Aorta (tissue), 5 donors: ENCODE measurements around the gene KDM1A. TPM values are rescaled to one million over a fixed set of nuclear protein-coding genes. Genes with fewer than 3 reads are reported as not detected.
A peak's percentile ranks its signal among the peaks of the same experiment; 100 is the strongest.

Experiments
- ATAC-seq: fragments of 200-7000 bp; cut with Tn5 transposase; one replicate; pipeline ENCODE4 v1.9.1; 2022; ENCODE audit warnings: moderate library complexity; ENCODE audit not compliant: low FRiP score
- DNase-seq, 2 donors: peaks; one replicate each; pipeline ENCODE4 v3.0.0-alpha.2; 2020
- H3K27ac ChIP-seq, 2 donors: one replicate each; pipeline ENCODE4 v1.5.1; 2013; ENCODE audit warnings: low read length in 2 of 2, mild to moderate bottlenecking in 2 of 2, moderate library complexity in 2 of 2, control low read depth in 1 of 2, inconsistent platforms in 1 of 2, low read depth in 1 of 2
- H3K27me3 ChIP-seq, 2 donors: one replicate each; pipeline ENCODE4 v1.6.1; 2013; ENCODE audit warnings: control low read depth in 1 of 2, low read length in 1 of 2, mild to moderate bottlenecking in 1 of 2, moderate library complexity in 1 of 2; ENCODE audit not compliant: insufficient read depth in 2 of 2, control insufficient read depth in 1 of 2
- H3K36me3 ChIP-seq, 2 donors: one replicate each; pipeline ENCODE4 v1.6.1; 2013; ENCODE audit warnings: control low read depth in 1 of 2, low read length in 1 of 2, mild to moderate bottlenecking in 1 of 2; ENCODE audit not compliant: insufficient read depth in 2 of 2, control insufficient read depth in 1 of 2
- H3K4me1 ChIP-seq, 2 donors: one replicate each; pipeline ENCODE4 v1.6.1; 2013; ENCODE audit warnings: low read length in 2 of 2, control low read depth in 1 of 2, mild to moderate bottlenecking in 1 of 2, moderate library complexity in 1 of 2; ENCODE audit not compliant: insufficient read depth in 2 of 2, control insufficient read depth in 1 of 2
- H3K4me3 ChIP-seq, 2 donors: one replicate each; pipeline ENCODE4 v1.5.1; 2013; ENCODE audit warnings: low read length in 2 of 2, control low read depth in 1 of 2, mild to moderate bottlenecking in 1 of 2
- H3K9me3 ChIP-seq: one replicate; pipeline ENCODE4 v1.6.1; 2013; ENCODE audit warnings: mild to moderate bottlenecking, low read length; ENCODE audit not compliant: control insufficient read depth
- WGBS, 2 donors: extraction: QIAGEN DNeasy Blood & Tissue Kit; methylation state at CpG; one replicate each; pipeline ENCODE4 v1.1.7; 2013; 5-methylcytosine and 5-hydroxymethylcytosine counted together
- intact Hi-C, 2 donors: fragments of 100-400 bp; cut with DNase I; formaldehyde crosslinking; loops; one replicate each; pipeline versions ENCODE4 v1.14.2 to v1.15.0; 2022
- polyA plus RNA-seq, 2 donors: library from polyadenylated mRNA; stranded (reverse); fragments of 200-250 nt; gene quantifications; one replicate each; pipeline ENCODE4 v1.2.3, GENCODE V29; 2013
- total RNA-seq, 2 donors: library from RNA; stranded (reverse); fragmentation: NEBNext Ultra II Directional; extraction: Animal tissue kit (Norgen Biotek cat#: 25700); gene quantifications; one replicate each; pipeline ENCODE4 v1.2.1, GENCODE V29; 2021
- donor health status: healthy with polysubstance abuse.
- donor health status: Bipolar disorder and iron deficiency.
- donor health status: DM: no; HTN: no; CAD: no.
- donor health status: DM: no; HTN: no; CAD: no.
- donor health status: DM: yes; HTN: yes; CAD: no.

KDM1A gene
- total and polyA plus RNA-seq, 4 donors = 9.4 to 40.4 (median 29.6) TPM

DNA sequence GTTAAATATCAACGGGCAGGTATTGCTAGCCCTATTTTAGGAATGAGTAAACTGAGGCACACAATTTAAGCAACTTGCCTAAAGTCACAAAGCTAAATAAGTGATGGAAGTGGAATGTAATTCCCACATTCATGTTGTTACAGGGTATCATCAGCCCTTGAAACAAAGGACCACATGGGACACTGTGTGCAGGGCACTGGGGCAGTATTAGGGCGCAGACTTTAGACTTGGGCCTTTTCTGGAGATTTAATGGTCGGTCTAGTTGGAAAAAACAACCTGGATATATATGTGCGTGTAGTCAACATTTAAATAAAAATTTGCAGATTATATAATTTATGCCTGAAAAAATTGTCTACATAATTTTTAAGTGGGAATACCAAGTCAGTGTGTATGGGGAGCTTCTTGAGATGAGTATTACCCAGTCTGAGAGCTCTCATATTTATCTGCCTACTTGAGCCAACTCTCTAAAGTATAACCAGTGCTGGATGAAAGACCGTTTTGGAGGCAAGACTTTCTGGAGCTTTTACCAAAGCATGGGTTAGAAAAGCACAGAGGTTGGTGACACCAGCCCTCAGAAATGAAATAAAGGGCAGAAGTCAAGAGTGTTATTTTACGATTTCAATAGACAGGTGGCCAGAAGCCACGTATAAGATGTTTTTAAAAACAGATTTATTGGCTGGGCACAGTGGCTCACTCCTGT lies 1.6 kb downstream of the KDM1A start:
- Histone ChIP-seq H3K36me3 (no peaks in the 10 kb centered on the region), H3K27ac (no peak overlapping the region), H3K4me3 (peak overlapping the region; percentile 71 to 87), H3K4me1 (peaks cover 2 to 4% of the 10 kb centered on the region in 2 donors), H3K27me3 (no peaks in the 10 kb centered on the region), H3K9me3 (no peaks in the 10 kb centered on the region)
- DNase-seq (no peak), ATAC-seq (no peak)
- intact Hi-C loops = no loop called here
- WGBS, 2 donors = 30 to 32% methylated on average over 7 of the region's 7 CpGs

DNA sequence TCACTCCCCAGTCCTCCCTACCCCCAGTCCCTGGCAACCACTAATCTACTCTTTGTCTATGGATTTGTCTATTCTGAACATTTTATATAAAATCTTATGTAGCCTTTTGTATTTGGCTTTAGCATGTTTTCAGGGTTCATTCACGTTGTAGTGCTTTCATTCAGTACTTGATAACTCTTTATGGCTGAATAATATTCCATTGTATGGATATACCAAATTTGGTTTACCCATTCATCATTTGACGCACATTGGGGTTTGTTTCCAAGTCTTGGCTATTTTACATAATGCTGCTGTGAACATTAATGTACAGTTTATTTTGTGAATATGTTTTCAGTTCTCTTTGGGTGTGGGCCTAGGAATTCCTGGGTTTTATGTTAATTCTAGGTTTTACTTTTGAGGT lies 2.6 kb downstream of the KDM1A start:
- ATAC-seq = no peak
- Histone ChIP-seq H3K27me3 (no peaks in the 10 kb centered on the region), H3K4me1 (peaks cover 2 to 4% of the 10 kb centered on the region in 2 donors), H3K9me3 (no peaks in the 10 kb centered on the region), H3K36me3 (no peaks in the 10 kb centered on the region), H3K4me3 (no peak overlapping the region), H3K27ac (no peak overlapping the region)
- WGBS, 2 donors = 83 to 95% methylated on average over 2 of the region's 2 CpGs
- intact Hi-C loops = no loop called here
- DNase-seq = no peak

DNA sequence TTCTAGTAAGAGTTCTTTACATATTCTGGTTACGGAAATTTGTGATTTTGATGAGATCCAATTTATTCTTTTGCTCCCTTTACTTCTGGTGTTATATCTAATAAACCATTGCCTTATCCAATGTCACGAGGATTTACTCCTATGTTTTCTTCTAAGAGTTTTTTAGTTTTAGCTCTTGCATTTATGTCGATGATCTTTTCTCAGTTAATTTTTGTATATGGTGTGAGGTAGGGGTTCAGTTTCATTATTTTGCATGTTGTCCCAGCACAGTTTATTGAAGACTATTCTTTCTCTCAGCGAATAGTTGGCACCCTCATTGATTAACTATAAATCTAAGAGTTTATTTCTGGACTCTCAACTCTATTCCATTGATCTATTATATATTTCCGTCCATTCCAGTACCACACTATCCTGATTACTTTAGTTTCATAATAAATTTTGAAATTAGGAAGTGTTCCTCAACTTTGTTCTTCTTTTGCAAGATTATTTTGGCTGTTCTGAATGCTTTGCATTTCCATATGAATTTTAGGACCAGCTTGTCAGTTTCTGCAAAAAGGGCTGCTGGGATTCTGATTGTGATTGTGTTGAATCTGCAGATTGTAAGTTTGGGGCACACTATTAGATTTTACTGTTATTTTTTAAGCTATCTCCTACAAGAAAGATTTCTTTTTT lies 4.0 kb downstream of the KDM1A start:
- DNase-seq (no peak), ATAC-seq (no peak)
- H3K27ac ChIP-seq = no peak overlapping the region
- WGBS, 2 donors = 96 to 98% methylated on average over 5 of the region's 5 CpGs
- H3K9me3 ChIP-seq = no peaks in the 10 kb centered on the region
- H3K4me3 ChIP-seq = no peak overlapping the region
- intact Hi-C loops = no loop called here
- no peaks in the 10 kb centered on the region for H3K36me3 ChIP-seq
- H3K4me1 ChIP-seq = peaks cover 2 to 4% of the 10 kb centered on the region in 2 donors
- H3K27me3 ChIP-seq = no peaks in the 10 kb centered on the region

DNA sequence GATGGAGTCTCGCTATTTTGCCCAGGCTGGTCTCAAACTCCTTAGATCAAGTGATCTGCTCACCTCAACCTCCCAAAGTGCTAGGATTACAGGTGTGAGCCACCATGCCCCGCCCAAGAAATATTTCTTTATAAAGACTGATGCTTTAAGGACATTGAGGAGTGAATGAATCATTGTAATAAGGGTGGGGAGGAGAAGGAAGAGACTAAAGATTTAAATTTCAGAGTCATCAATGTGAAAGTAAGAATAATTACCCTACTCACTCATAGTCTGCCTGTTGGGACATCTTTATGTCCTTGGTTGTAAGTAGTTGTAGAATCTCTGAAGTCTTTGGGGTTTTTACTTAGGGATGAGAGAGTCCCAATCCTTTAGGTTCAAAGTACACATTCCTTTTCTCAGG lies 7.3 kb downstream of the KDM1A start:
- H3K27ac ChIP-seq = no peak overlapping the region
- H3K9me3 ChIP-seq = no peaks in the 10 kb centered on the region
- no peaks in the 10 kb centered on the region for H3K27me3 ChIP-seq
- WGBS, 2 donors = 96 to 97% methylated on average over 2 of the region's 2 CpGs
- no peak for ATAC-seq
- intact Hi-C loops = no loop called here
- H3K36me3 ChIP-seq = no peaks in the 10 kb centered on the region
- no peak for DNase-seq
- no peak overlapping the region for H3K4me3 ChIP-seq
- no peaks in the 10 kb centered on the region for H3K4me1 ChIP-seq

DNA sequence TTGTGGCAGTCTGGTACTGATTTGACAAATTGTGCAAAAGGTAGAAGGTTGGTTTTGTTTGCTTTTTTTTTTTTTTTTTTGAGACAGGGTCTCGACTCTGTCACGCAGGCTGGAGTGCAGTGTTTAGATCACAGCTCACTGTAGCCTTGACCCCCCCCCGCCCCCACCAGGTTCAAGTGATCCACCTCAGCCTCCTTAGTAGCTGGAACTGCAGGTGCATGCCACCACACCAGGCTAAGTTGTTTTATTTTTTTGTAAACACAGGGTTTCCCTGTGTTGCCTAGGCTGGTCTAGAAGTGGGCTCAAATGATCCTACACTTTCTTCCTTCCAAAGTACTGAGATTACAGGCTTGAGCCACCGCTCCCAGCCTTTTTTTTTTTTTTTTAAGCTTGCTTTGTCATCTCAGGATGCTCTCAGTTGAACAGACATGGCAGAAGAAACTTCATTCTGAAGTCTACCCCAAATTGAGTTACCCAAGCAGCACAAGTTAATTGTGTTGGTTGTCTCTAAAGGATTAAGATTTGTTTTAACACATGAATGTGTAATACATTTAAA lies 8.2 kb downstream of the KDM1A start:
- no peak overlapping the region for H3K27ac ChIP-seq
- no peaks in the 10 kb centered on the region for H3K36me3 ChIP-seq
- no peaks in the 10 kb centered on the region for H3K27me3 ChIP-seq
- ATAC-seq (no peak), DNase-seq (no peak)
- intact Hi-C loops = no loop called here
- no peak overlapping the region for H3K4me3 ChIP-seq
- whole genome bisulfite sequencing, 2 donors = 72 to 86% methylated on average over 4 of the region's 4 CpGs
- no peaks in the 10 kb centered on the region for H3K4me1 ChIP-seq
- no peaks in the 10 kb centered on the region for H3K9me3 ChIP-seq

DNA sequence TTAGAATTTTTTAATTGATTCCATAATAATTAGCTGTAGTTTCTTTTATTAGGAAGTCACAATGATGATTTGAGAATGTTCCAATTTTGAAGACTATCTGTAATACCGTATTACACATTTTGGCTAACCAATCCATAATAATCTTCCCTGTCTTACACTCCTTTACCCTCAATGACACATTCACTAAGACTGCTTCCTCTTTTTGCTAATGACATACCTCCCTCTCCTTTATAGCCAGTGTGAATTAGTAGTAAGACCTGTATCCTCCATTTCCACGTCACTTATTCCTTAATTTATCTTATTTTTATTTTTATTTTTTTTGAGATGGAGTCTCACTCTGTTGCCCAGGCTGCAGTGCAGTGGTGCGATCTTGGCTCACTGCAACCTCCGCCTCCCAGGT lies 10.1 kb downstream of the KDM1A start:
- 87 to 88% methylated on average over 4 of the region's 4 CpGs for WGBS, 2 donors
- intact Hi-C loops = no loop called here
- Histone ChIP-seq H3K9me3 (no peaks in the 10 kb centered on the region), H3K27ac (no peak overlapping the region), H3K4me1 (no peaks in the 10 kb centered on the region), H3K4me3 (no peak overlapping the region), H3K36me3 (no peaks in the 10 kb centered on the region), H3K27me3 (no peaks in the 10 kb centered on the region)
- DNase-seq (no peak), ATAC-seq (no peak)

DNA sequence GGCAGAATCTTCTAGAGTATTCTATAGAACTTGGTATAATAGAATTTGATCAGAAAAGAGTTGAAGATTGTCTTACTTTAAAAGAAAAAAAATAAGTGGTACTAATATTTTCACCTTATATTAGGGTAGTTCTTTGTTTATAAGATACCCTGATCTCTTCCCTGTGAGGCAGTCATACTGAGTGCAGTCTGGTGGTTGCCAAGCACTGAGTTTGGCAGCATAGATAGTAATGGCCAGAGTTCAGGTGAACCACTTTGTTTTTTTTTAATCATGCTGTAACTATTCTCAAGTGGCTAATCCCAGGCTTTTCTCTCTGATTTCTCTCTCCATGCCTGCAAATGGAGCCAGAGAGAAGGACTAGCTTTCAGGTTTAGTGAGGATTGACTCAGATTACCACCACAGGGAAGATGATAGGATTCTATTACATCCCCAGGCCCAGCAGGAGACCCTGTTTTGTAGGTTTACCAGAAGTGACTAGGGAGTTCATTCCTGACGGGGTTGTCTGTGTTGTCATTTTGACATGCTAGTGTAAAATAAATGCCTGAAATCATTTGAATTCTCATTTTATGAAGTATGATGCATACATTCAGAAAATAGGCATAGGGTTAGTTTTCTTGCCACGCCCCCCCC lies 16.7 kb downstream of the KDM1A start:
- H3K4me1 ChIP-seq = peaks cover 1 to 3% of the 10 kb centered on the region in 2 donors
- H3K27ac ChIP-seq = no peak overlapping the region
- no peaks in the 10 kb centered on the region for H3K27me3 ChIP-seq
- intact Hi-C loops = no loop called here
- H3K4me3 ChIP-seq = no peak overlapping the region
- H3K36me3 ChIP-seq = no peaks in the 10 kb centered on the region
- no peaks in the 10 kb centered on the region for H3K9me3 ChIP-seq
- WGBS, 2 donors = 79 to 86% methylated on average over 2 of the region's 2 CpGs
- ATAC-seq = no peak
- DNase-seq = no peak

DNA sequence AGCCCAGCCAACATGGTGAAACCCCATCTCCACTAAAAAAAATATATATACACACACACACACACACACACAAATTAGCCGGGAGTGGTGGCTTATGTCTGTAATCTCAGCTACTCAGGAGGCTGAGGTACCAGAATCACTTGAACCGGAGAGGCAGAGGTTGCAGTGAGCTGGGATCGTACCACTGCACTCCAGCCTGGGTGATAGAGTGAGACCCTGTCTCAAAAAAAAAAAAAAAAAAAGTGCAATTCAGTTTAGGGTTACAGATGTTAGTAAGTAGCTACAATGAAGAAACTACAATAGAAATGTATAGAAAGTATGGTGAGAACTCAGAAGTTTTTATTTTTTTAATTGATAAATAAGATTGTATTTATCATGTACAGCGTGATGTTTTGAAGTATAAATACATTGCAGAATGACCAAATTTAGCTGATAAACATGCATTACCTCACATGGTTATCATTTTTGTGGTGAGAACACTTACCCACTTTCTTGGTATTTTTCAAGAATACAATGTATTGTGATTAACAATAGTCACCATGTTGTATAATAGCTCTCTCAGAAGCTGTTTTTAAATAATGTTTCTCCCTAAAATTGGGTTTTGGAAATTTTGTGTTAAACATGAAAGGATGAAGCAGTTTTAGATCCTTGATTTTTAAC lies 17.9 kb downstream of the KDM1A start:
- ATAC-seq = no peak
- WGBS, 2 donors = 89 to 95% methylated on average over 4 of the region's 4 CpGs
- intact Hi-C loops = no loop called here

More for the DNA sequence above, 17.9 kb downstream of the KDM1A start:
- no peak overlapping the region for H3K4me3 ChIP-seq
- no peaks in the 10 kb centered on the region for H3K27me3 ChIP-seq
- peaks cover 1 to 3% of the 10 kb centered on the region in 2 donors for H3K4me1 ChIP-seq
- no peaks in the 10 kb centered on the region for H3K36me3 ChIP-seq
- DNase-seq = no peak
- H3K9me3 ChIP-seq = no peaks in the 10 kb centered on the region
- H3K27ac ChIP-seq = no peak overlapping the region
